PFSK-1 (cell line): Measurements from ENCODE around the gene MED27.

Source experiments
- FOXP2 ChIP-seq: optimal IDR thresholded peaks from 2 replicates; pipeline ENCODE3; 2011; ENCODE audit warnings: borderline replicate concordance, control low read depth, inconsistent platforms; ENCODE audit not compliant: insufficient read depth; ENCODE audit errors: extremely low read length, extremely low read depth
- POLR2AphosphoS5 ChIP-seq: IDR thresholded peaks from 2 replicates; pipeline ENCODE4 v1.6.1; 2012; ENCODE audit warnings: low read depth, mild to moderate bottlenecking, control low read depth, low read length, moderate library complexity
- REST ChIP-seq, 2 experiments: IDR thresholded peaks; 2 replicates each; pipeline versions ENCODE4 v1.6.1 to v1.8.0; 2011 to 2012; ENCODE audit warnings: low read depth in 2 of 2, low read length in 2 of 2, control low read depth in 1 of 2, inconsistent platforms in 1 of 2, mild to moderate bottlenecking in 1 of 2, moderate library complexity in 1 of 2; ENCODE audit not compliant: insufficient read depth in 1 of 2
- SIN3A ChIP-seq: IDR thresholded peaks from 2 replicates; pipeline ENCODE4 v1.6.1; 2012; ENCODE audit warnings: mild to moderate bottlenecking, low read length, moderate library complexity, borderline replicate concordance; ENCODE audit not compliant: insufficient read depth
- TAF1 ChIP-seq: IDR thresholded peaks from 2 replicates; pipeline ENCODE4 v1.6.1; 2012; ENCODE audit warnings: low read length, control low read depth, borderline replicate concordance; ENCODE audit not compliant: insufficient read depth

Gene MED27

GRCh38 chr9:132042324-132042723 lies 37.3 kb downstream of the MED27 start:
- TF ChIP-seq TAF1 (no peak), POLR2AphosphoS5 (no peak), SIN3A (no peak), REST (IDR thresholded peaks at IDR 0.05; ENCODE audit: insufficient read depth in 1 of 2, low read depth in 2 of 2, low read length in 2 of 2) (no peak), FOXP2 (no peak)

GRCh38 chr9:132041798-132042197 lies 37.9 kb downstream of the MED27 start:
- TF ChIP-seq SIN3A (no peak), TAF1 (no peak), POLR2AphosphoS5 (no peak), REST (IDR thresholded peaks at IDR 0.05; ENCODE audit: insufficient read depth in 1 of 2, low read depth in 2 of 2, low read length in 2 of 2) (no peak), FOXP2 (no peak)

- TF ChIP-seq REST (IDR thresholded peaks at IDR 0.05; ENCODE audit: insufficient read depth in 1 of 2, low read depth in 2 of 2, low read length in 2 of 2) (no peak), SIN3A (no peak), POLR2AphosphoS5 (no peak), FOXP2 (no peak), TAF1 (no peak)
Measured at GRCh38 chr9:132040808-132041207, 38.9 kb downstream of the MED27 start.

GRCh38 chr9:132040246-132040645 lies 39.4 kb downstream of the MED27 start:
- TF ChIP-seq SIN3A, result no peak
- no peak for TF ChIP-seq POLR2AphosphoS5
- no peak for TF ChIP-seq TAF1
- no peak for TF ChIP-seq REST (IDR thresholded peaks at IDR 0.05; ENCODE audit: insufficient read depth in 1 of 2, low read depth in 2 of 2, low read length in 2 of 2)
- no peak for TF ChIP-seq FOXP2

GRCh38 chr9:132039284-132039683 lies 40.4 kb downstream of the MED27 start:
- TF ChIP-seq TAF1 (no peak), FOXP2 (no peak), POLR2AphosphoS5 (no peak), SIN3A (no peak), REST (IDR thresholded peaks at IDR 0.05; ENCODE audit: insufficient read depth in 1 of 2, low read depth in 2 of 2, low read length in 2 of 2) (no peak)
